Measurements from ENCODE around the gene SMARCAD1.

The SMARCAD1 gene

GRCh38 chr4:94274912-94275311 is 67.2 kb downstream of the SMARCAD1 start:
- Histone ChIP-seq H3K27me3 (no peaks in the 10 kb centered on the region), H3K36me3 (peaks cover 10% of the 10 kb centered on the region), H3K27ac (no peak overlapping the region), H3K4me1 (ENCODE audit: control insufficient read depth in 1 of 2, insufficient read depth in 1 of 2, low read depth in 1 of 2, low read length in 1 of 2) (no peaks in the 10 kb centered on the region), H3K4me3 (ENCODE audit: low read depth in 1 of 2, low read length in 1 of 2) (no peak overlapping the region), H3K9me3 (no peaks in the 10 kb centered on the region)
- no peak for TF ChIP-seq CTCF (IDR thresholded peaks at IDR 0.05)

GRCh38 chr4:94276204-94276603 is 68.5 kb downstream of the SMARCAD1 start:
- H3K27me3 ChIP-seq: no peaks in the 10 kb centered on the region
- no peaks in the 10 kb centered on the region for H3K9me3 ChIP-seq
- H3K36me3 ChIP-seq: peaks cover 15% of the 10 kb centered on the region
- no peak for TF ChIP-seq CTCF (IDR thresholded peaks at IDR 0.05)
- H3K27ac ChIP-seq: no peak overlapping the region
- no peaks in the 10 kb centered on the region for H3K4me1 ChIP-seq (ENCODE audit: control insufficient read depth in 1 of 2, insufficient read depth in 1 of 2, low read depth in 1 of 2, low read length in 1 of 2)
- no peak overlapping the region for H3K4me3 ChIP-seq (ENCODE audit: low read depth in 1 of 2, low read length in 1 of 2)

GRCh38 chr4:94277534-94277933 is 69.9 kb downstream of the SMARCAD1 start:
- Histone ChIP-seq H3K9me3 (no peaks in the 10 kb centered on the region), H3K27ac (no peak overlapping the region), H3K4me1 (ENCODE audit: control insufficient read depth in 1 of 2, insufficient read depth in 1 of 2, low read depth in 1 of 2, low read length in 1 of 2) (no peaks in the 10 kb centered on the region), H3K36me3 (peaks cover 21% of the 10 kb centered on the region), H3K4me3 (ENCODE audit: low read depth in 1 of 2, low read length in 1 of 2) (no peak overlapping the region), H3K27me3 (no peaks in the 10 kb centered on the region)
- TF ChIP-seq CTCF (IDR thresholded peaks at IDR 0.05): no peak

GRCh38 chr4:94278781-94279180 is 71.1 kb downstream of the SMARCAD1 start:
- Histone ChIP-seq H3K27me3 (no peaks in the 10 kb centered on the region), H3K4me3 (ENCODE audit: low read depth in 1 of 2, low read length in 1 of 2) (no peak overlapping the region), H3K4me1 (ENCODE audit: control insufficient read depth in 1 of 2, insufficient read depth in 1 of 2, low read depth in 1 of 2, low read length in 1 of 2) (no peaks in the 10 kb centered on the region), H3K9me3 (no peaks in the 10 kb centered on the region), H3K36me3 (peaks cover 24% of the 10 kb centered on the region), H3K27ac (no peak overlapping the region)
- no peak for TF ChIP-seq CTCF (IDR thresholded peaks at IDR 0.05)

GRCh38 chr4:94284889-94285288 is 77.2 kb downstream of the SMARCAD1 start:
- H3K4me3 ChIP-seq (ENCODE audit: low read depth in 1 of 2, low read length in 1 of 2): no peak overlapping the region
- H3K4me1 ChIP-seq (ENCODE audit: control insufficient read depth in 1 of 2, insufficient read depth in 1 of 2, low read depth in 1 of 2, low read length in 1 of 2): no peaks in the 10 kb centered on the region
- peaks cover 18% of the 10 kb centered on the region for H3K36me3 ChIP-seq
- H3K9me3 ChIP-seq: no peaks in the 10 kb centered on the region
- TF ChIP-seq CTCF (IDR thresholded peaks at IDR 0.05): no peak
- H3K27me3 ChIP-seq: no peaks in the 10 kb centered on the region
- no peak overlapping the region for H3K27ac ChIP-seq

GRCh38 chr4:94285666-94286065 is 78.0 kb downstream of the SMARCAD1 start:
- no peak overlapping the region for H3K4me3 ChIP-seq (ENCODE audit: low read depth in 1 of 2, low read length in 1 of 2)
- H3K9me3 ChIP-seq: no peaks in the 10 kb centered on the region
- no peak overlapping the region for H3K27ac ChIP-seq
- TF ChIP-seq CTCF (IDR thresholded peaks at IDR 0.05): no peak
- peaks cover 16% of the 10 kb centered on the region for H3K36me3 ChIP-seq
- no peaks in the 10 kb centered on the region for H3K4me1 ChIP-seq (ENCODE audit: control insufficient read depth in 1 of 2, insufficient read depth in 1 of 2, low read depth in 1 of 2, low read length in 1 of 2)
- H3K27me3 ChIP-seq: no peaks in the 10 kb centered on the region

All from neutrophil (primary cell).